Spleen (tissue), 11 donors: ENCODE data around the gene TXNDC11. TPM values are rescaled to one million over a fixed set of nuclear protein-coding genes. Genes with fewer than 3 reads are reported as not detected.
A peak's percentile ranks its signal among the peaks of the same experiment; 100 is the strongest.

ENCODE experiments used
- DNase-seq: peaks from one replicate; pipeline ENCODE4 v3.0.0-alpha.2; 2020
- H3K27ac ChIP-seq, 8 donors: fragments of 200-600 bp; sonication (generic) in 7 of 8; 1 replicate in 4 of 8; 2 replicates in 4 of 8; pipeline versions ENCODE4 v1.5.0 to v1.8.0; 2016 to 2021; ENCODE audit warnings: inconsistent platforms in 4 of 8, mild to moderate bottlenecking in 4 of 8, moderate library complexity in 1 of 8
- H3K27me3 ChIP-seq, 7 donors: fragments of 200-600 bp; sonication (generic) in 6 of 7; replicated peaks in 1 of 7; 1 replicate in 4 of 7; 2 replicates in 3 of 7; pipeline versions ENCODE4 v1.5.0 to v1.8.0; 2016 to 2021; ENCODE audit warnings: inconsistent platforms in 3 of 7, mild to moderate bottlenecking in 1 of 7
- H3K36me3 ChIP-seq, 6 donors: fragments of 200-600 bp; sonication (generic) in 5 of 6; 1 replicate in 4 of 6; 2 replicates in 2 of 6; pipeline versions ENCODE4 v1.5.0 to v1.8.0; 2016 to 2021; ENCODE audit warnings: inconsistent platforms in 2 of 6
- H3K4me1 ChIP-seq, 6 donors: fragments of 200-600 bp; sonication (generic) in 5 of 6; 1 replicate in 3 of 6; 2 replicates in 3 of 6; pipeline versions ENCODE4 v1.5.0 to v1.8.0; 2016 to 2021; ENCODE audit warnings: inconsistent platforms in 3 of 6
- H3K4me3 ChIP-seq, 8 donors: fragments of 200-600 bp; sonication (generic) in 7 of 8; 1 replicate in 4 of 8; 2 replicates in 4 of 8; pipeline versions ENCODE4 v1.5.0 to v1.8.0; 2016 to 2021; ENCODE audit warnings: inconsistent platforms in 4 of 8, mild to moderate bottlenecking in 4 of 8, moderate library complexity in 2 of 8
- H3K9me3 ChIP-seq, 8 donors: fragments of 200-600 bp; sonication (generic) in 7 of 8; 1 replicate in 4 of 8; 2 replicates in 4 of 8; pipeline versions ENCODE4 v1.5.0 to v1.8.0; 2016 to 2021; ENCODE audit warnings: inconsistent platforms in 4 of 8
- CTCF ChIP-seq, 11 experiments: fragments of 200-600 bp in 7 of 11; fragments of 450-650 bp in 4 of 11; sonication (generic) in 4 of 11; IDR thresholded peaks in 8 of 11; conservative IDR thresholded peaks in 3 of 11; 1 replicate in 7 of 11; 2 replicates in 4 of 11; pipeline versions ENCODE4 v1.4.0 to v1.8.0; 2016 to 2021; ENCODE audit warnings: antibody characterized with exemption in 11 of 11, inconsistent platforms in 4 of 11, mild to moderate bottlenecking in 1 of 11
- POLR2A ChIP-seq, 3 donors: fragments of 450-650 bp; IDR thresholded peaks; one replicate each; pipeline ENCODE4 v1.5.1; 2017; ENCODE audit warnings: antibody characterized with exemption in 3 of 3, mild to moderate bottlenecking in 1 of 3
- POLR2AphosphoS5 ChIP-seq, 3 donors: sonication (generic); formaldehyde crosslinking; IDR thresholded peaks; one replicate each; pipeline ENCODE4 v1.5.1; 2017; ENCODE audit warnings: antibody characterized with exemption in 3 of 3
- WGBS, 5 donors: extraction: QIAGEN DNeasy Blood & Tissue Kit in 3 of 5; methylation state at CpG; one replicate each; pipeline versions ENCODE4 v1.1.5 to v1.1.7; 2013 to 2018; 5-methylcytosine and 5-hydroxymethylcytosine counted together
- intact Hi-C: fragments of 100-400 bp; cut with DNase I; formaldehyde crosslinking; loops from one replicate; pipeline ENCODE4 v1.15.0; 2023; ENCODE audit warnings: low total_unique reads
- polyA plus RNA-seq, 3 donors: library from polyadenylated mRNA; stranded (reverse); fragments of 200-250 nt; gene quantifications; one replicate each; pipeline ENCODE4 v1.2.1, GENCODE V29; 2013
- total RNA-seq, 7 donors: library from RNA; depleted of rRNA in 3 of 7; stranded (reverse); fragments of >200 nt in 3 of 7; fragmentation: NEBNext Ultra II Directional in 4 of 7; extraction: Animal tissue kit (Norgen Biotek cat#: 25700) in 4 of 7; gene quantifications; one replicate each; pipeline versions ENCODE4 v1.1.0 to v1.2.1, GENCODE V29; 2016 to 2021
- donor health status: healthy with polysubstance abuse.
- donor health status: DM: no; HTN: no; CAD: no; lungs with moderate emphysema.
- donor health status: DM: no; HTN: no; CAD: no.
- donor health status: Bipolar disorder and iron deficiency.
- donor health status: healthy.
- donor health status: DM: no; HTN: no; CAD: no.
- donor health status: DM: yes; HTN: yes; CAD: no.

Gene TXNDC11
- total and polyA plus RNA-seq, 10 donors = 28.3 to 104 (median 49.3) TPM

DNA sequence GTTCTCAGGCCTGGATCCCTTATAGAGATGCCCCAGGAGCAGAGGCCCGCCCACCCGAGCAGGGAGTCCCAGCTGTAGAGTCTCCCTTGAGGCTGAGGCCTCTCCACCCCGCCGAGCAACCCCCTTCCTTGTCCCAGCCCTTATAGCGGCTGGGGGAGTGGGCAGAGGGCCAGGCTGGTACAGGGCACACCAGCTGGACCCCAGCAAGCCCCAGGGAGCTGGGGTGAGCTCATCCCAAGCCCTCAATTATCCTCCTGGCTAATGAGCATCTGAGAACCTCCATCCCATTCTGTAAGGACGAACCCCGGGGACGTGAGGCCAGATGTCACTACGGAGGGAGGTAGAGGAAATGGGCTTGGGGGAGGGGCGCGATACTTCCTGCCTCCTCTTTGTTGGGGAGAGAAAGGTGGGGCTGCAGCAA, 77.6 kb downstream of the TXNDC11 start:
- peak; percentile 80 for DNase-seq
- H3K27ac ChIP-seq = peak overlapping the region in 5 of 8 donors; percentile 29 to 75 (median 56)
- peak overlapping the region in 1 of 8 donors; percentile 27 for H3K4me3 ChIP-seq
- no peaks in the 10 kb centered on the region for H3K36me3 ChIP-seq
- no peaks in the 10 kb centered on the region for H3K27me3 ChIP-seq
- WGBS, 5 donors = 10 to 34% (median 22%) methylated on average over 9 to 11 of the region's 11 CpGs
- no peaks in the 10 kb centered on the region for H3K9me3 ChIP-seq
- TF ChIP-seq POLR2A (IDR thresholded peaks at IDR 0.05) = no peak
- TF ChIP-seq POLR2AphosphoS5 (IDR thresholded peaks at IDR 0.05) = no peak
- TF ChIP-seq CTCF (IDR thresholded peaks at IDR 0.05 in 8 of 11, conservative IDR thresholded peaks at IDR 0.05 in 3 of 11) = no peak
- H3K4me1 ChIP-seq = peaks cover 11 to 62% (median 33%) of the 10 kb centered on the region in 6 donors
- intact Hi-C loops = no loop called here

DNA sequence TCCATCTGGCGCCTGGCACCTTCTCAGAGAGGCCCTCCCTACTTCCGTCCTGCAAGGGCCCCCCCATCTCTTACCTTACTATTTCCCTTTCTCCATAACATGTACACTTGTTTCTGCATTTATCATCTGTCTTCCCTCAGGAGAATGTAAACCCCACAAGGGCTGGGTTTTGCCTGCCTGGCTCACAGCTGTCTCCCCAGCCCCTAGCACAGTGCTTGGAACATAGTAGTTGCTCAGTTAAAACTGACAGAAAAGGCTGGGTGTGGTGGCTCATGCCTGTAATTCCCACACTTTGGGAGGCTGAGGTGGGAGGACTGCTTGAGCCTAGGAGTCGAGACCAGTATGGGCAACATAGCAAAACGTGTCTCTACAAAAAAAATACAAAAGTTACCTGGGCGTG, 80.1 kb downstream of the TXNDC11 start:
- no peak overlapping the region for H3K4me3 ChIP-seq
- intact Hi-C loops = no loop called here
- TF ChIP-seq POLR2A (IDR thresholded peaks at IDR 0.05) (no peak), POLR2AphosphoS5 (IDR thresholded peaks at IDR 0.05) (no peak), CTCF (IDR thresholded peaks at IDR 0.05 in 8 of 11, conservative IDR thresholded peaks at IDR 0.05 in 3 of 11) (no peak)
- H3K27me3 ChIP-seq = no peaks in the 10 kb centered on the region
- peaks cover 7 to 43% (median 19%) of the 10 kb centered on the region in 6 donors for H3K4me1 ChIP-seq
- no peak for DNase-seq
- H3K9me3 ChIP-seq = no peaks in the 10 kb centered on the region
- no peaks in the 10 kb centered on the region for H3K36me3 ChIP-seq
- WGBS, 5 donors = 89 to 97% (median 92%) methylated on average over 5 of the region's 5 CpGs
- H3K27ac ChIP-seq = no peak overlapping the region

GRCh38 chr16:11660565-11660964, 82.1 kb downstream of the TXNDC11 start:
- intact Hi-C loops = no loop called here
- no peak for DNase-seq
- H3K36me3 ChIP-seq = no peaks in the 10 kb centered on the region
- WGBS, 5 donors = 82 to 92% (median 85%) methylated on average over 11 to 12 of the region's 12 CpGs
- H3K4me1 ChIP-seq = peaks cover 4 to 23% (median 12%) of the 10 kb centered on the region in 6 donors
- H3K27ac ChIP-seq = no peak overlapping the region
- H3K27me3 ChIP-seq = no peaks in the 10 kb centered on the region
- H3K9me3 ChIP-seq = no peaks in the 10 kb centered on the region
- H3K4me3 ChIP-seq = no peak overlapping the region
- TF ChIP-seq CTCF (IDR thresholded peaks at IDR 0.05 in 8 of 11, conservative IDR thresholded peaks at IDR 0.05 in 3 of 11) (no peak), POLR2A (IDR thresholded peaks at IDR 0.05) (no peak), POLR2AphosphoS5 (IDR thresholded peaks at IDR 0.05) (no peak)

- Histone ChIP-seq H3K27ac (no peak overlapping the region), H3K27me3 (no peaks in the 10 kb centered on the region), H3K36me3 (no peaks in the 10 kb centered on the region), H3K4me3 (no peak overlapping the region), H3K4me1 (peaks cover 0 to 8% (median 0%) of the 10 kb centered on the region in 6 donors), H3K9me3 (no peaks in the 10 kb centered on the region)
- TF ChIP-seq POLR2AphosphoS5 (IDR thresholded peaks at IDR 0.05) (no peak), CTCF (IDR thresholded peaks at IDR 0.05 in 8 of 11, conservative IDR thresholded peaks at IDR 0.05 in 3 of 11) (no peak), POLR2A (IDR thresholded peaks at IDR 0.05) (no peak)
- DNase-seq = no peak
- intact Hi-C loops = no loop called here
- WGBS, 5 donors = 85 to 93% (median 88%) methylated on average over 16 to 19 of the region's 19 CpGs
Measured at GRCh38 chr16:11658896-11659708, 83.6 kb downstream of the TXNDC11 start.
